Activated CD4-positive, alpha-beta memory T cell treated with anti-CD3 and anti-CD28 coated beads, Interleukin-2, amount 10 ng/mL, durations not matched to agents 7 days and 5 days (primary cell): ENCODE data around the gene ZDHHC14. TPM values are rescaled to one million over a fixed set of nuclear protein-coding genes. Genes with fewer than 3 reads are reported as not detected.
"Not testable (repeated sequence)": the region's sequence is repeated elsewhere in the genome, so short reads cannot be mapped to it uniquely, and the experiment has no call there.

Source experiments
- CTCF ChIA-PET: fragments of 350-600 bp; sonication (Branson Sonifier 250); formaldehyde crosslinking; loops from one replicate; lab custom pipeline; 2021; ENCODE audit warnings: antibody characterized with exemption, inconsistent platforms; lab: Charles Lee
- POLR2A ChIA-PET: fragments of 350-600 bp; sonication (Branson Sonifier 250); formaldehyde crosslinking; loops from one replicate; lab custom pipeline; 2021; ENCODE audit warnings: antibody characterized with exemption; lab: Charles Lee
- DNase-seq: peaks from one replicate; pipeline ENCODE4 v3.0.0-alpha.2; 2020
- H3K27ac Mint-ChIP-seq: one replicate; pipeline ENCODE4 v1.8.0; 2021; ENCODE audit warnings: mild to moderate bottlenecking, mixed read lengths
- H3K27me3 Mint-ChIP-seq: one replicate; pipeline ENCODE4 v1.8.0; 2021; ENCODE audit warnings: mixed read lengths
- H3K36me3 Mint-ChIP-seq: one replicate; pipeline ENCODE4 v1.8.0; 2021; ENCODE audit warnings: low read depth, mixed read lengths
- H3K4me1 Mint-ChIP-seq: one replicate; pipeline ENCODE4 v1.8.0; 2021; ENCODE audit warnings: mixed read lengths
- H3K4me3 Mint-ChIP-seq: one replicate; pipeline ENCODE4 v1.8.0; 2021; ENCODE audit warnings: mild to moderate bottlenecking, mixed read lengths
- H3K9me3 Mint-ChIP-seq: one replicate; pipeline ENCODE4 v1.8.0; 2021; ENCODE audit warnings: mixed read lengths
- total RNA-seq, 2 experiments: library from RNA; stranded (reverse); gene quantifications; one replicate each; pipeline ENCODE4 v1.2.3, GENCODE V29; 2021

The ZDHHC14 gene
- total RNA-seq, 2 experiments from 2014 or later, result 8.1 to 8.7 TPM

GRCh38 chr6:157587127-157587926 lies 206.3 kb downstream of the ZDHHC14 start:
- H3K9me3 Mint-ChIP-seq, result peaks cover 33% of the 10 kb centered on the region
- no peaks in the 10 kb centered on the region for H3K4me1 Mint-ChIP-seq
- no peak overlapping the region for H3K4me3 Mint-ChIP-seq
- CTCF ChIA-PET, result no interaction called here
- peaks cover 23% of the 10 kb centered on the region for H3K36me3 Mint-ChIP-seq
- H3K27me3 Mint-ChIP-seq, result peaks cover 3% of the 10 kb centered on the region
- no peak for DNase-seq
- POLR2A ChIA-PET, result no interaction called here
- no peak overlapping the region for H3K27ac Mint-ChIP-seq

- H3K4me3 Mint-ChIP-seq, CTCF ChIA-PET, H3K27ac Mint-ChIP-seq, POLR2A ChIA-PET, H3K4me1 Mint-ChIP-seq, H3K27me3 Mint-ChIP-seq, DNase-seq: not testable (repeated sequence)
- peaks cover 13% of the 10 kb centered on the region for H3K36me3 Mint-ChIP-seq
- peaks cover 21% of the 10 kb centered on the region for H3K9me3 Mint-ChIP-seq
Observed at GRCh38 chr6:157590654-157591053, 209.7 kb downstream of the ZDHHC14 start.

- POLR2A ChIA-PET, result no interaction called here
- H3K36me3 Mint-ChIP-seq, result peaks cover 13% of the 10 kb centered on the region
- no peak overlapping the region for H3K4me3 Mint-ChIP-seq
- CTCF ChIA-PET, result no interaction called here
- no peaks in the 10 kb centered on the region for H3K27me3 Mint-ChIP-seq
- peaks cover 21% of the 10 kb centered on the region for H3K9me3 Mint-ChIP-seq
- no peak overlapping the region for H3K27ac Mint-ChIP-seq
- no peak for DNase-seq
- H3K4me1 Mint-ChIP-seq, result peaks cover 2% of the 10 kb centered on the region
Observed at GRCh38 chr6:157592541-157592940, 211.6 kb downstream of the ZDHHC14 start.

DNA sequence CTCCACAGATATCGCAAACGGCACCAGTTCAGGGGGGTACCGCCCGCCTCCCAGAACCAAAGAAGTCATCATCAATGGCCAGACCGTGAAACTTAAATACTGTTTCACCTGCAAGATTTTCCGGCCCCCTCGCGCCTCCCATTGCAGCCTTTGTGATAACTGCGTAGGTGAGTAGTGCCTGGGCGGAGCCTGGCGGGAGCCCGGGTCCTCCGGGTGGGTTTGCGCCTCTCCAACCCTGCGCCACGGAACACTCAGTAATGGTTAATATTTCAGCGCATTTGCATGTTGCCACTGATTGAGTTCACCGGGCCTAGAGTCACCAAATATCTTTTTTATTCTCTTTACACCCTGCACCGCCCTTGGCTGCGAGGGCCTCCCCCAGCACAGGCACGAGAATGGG lies 212.0 kb downstream of the ZDHHC14 start:
- no peak for DNase-seq
- Mint-ChIP-seq H3K4me1 (peaks cover 3% of the 10 kb centered on the region), H3K36me3 (peaks cover 13% of the 10 kb centered on the region), H3K27me3 (no peaks in the 10 kb centered on the region), H3K27ac (no peak overlapping the region), H3K9me3 (peaks cover 21% of the 10 kb centered on the region), H3K4me3 (no peak overlapping the region)
- CTCF ChIA-PET, result no interaction called here
- POLR2A ChIA-PET, result no interaction called here

- Mint-ChIP-seq H3K9me3 (peaks cover 19% of the 10 kb centered on the region), H3K4me3 (no peak overlapping the region), H3K36me3 (peaks cover 13% of the 10 kb centered on the region), H3K4me1 (peaks cover 3% of the 10 kb centered on the region), H3K27ac (no peak overlapping the region), H3K27me3 (no peaks in the 10 kb centered on the region)
- ChIA-PET POLR2A (no interaction called here), CTCF (no interaction called here)
- DNase-seq, result no peak
Observed at GRCh38 chr6:157593596-157593995, 212.6 kb downstream of the ZDHHC14 start.

- CTCF ChIA-PET, result no interaction called here
- POLR2A ChIA-PET, result no interaction called here
- DNase-seq, result no peak
- Mint-ChIP-seq H3K36me3 (peaks cover 13% of the 10 kb centered on the region), H3K27me3 (no peaks in the 10 kb centered on the region), H3K4me1 (peaks cover 3% of the 10 kb centered on the region), H3K27ac (no peak overlapping the region), H3K9me3 (peaks cover 14% of the 10 kb centered on the region), H3K4me3 (no peak overlapping the region)
Observed at GRCh38 chr6:157594292-157594691, 213.3 kb downstream of the ZDHHC14 start.

GRCh38 chr6:157595768-157596167 lies 214.8 kb downstream of the ZDHHC14 start:
- POLR2A ChIA-PET, result no interaction called here
- H3K4me3 Mint-ChIP-seq, result no peak overlapping the region
- H3K27me3 Mint-ChIP-seq, result no peaks in the 10 kb centered on the region
- peaks cover 7% of the 10 kb centered on the region for H3K36me3 Mint-ChIP-seq
- H3K4me1 Mint-ChIP-seq, result peaks cover 3% of the 10 kb centered on the region
- CTCF ChIA-PET, result interaction anchor here (0.6 to 1.7 kb wide), 2 partner anchors 9 to 26 kb away, joined by 3 to 4 read pairs; no protein-coding TSS in a partner anchor
- peaks cover 4% of the 10 kb centered on the region for H3K9me3 Mint-ChIP-seq
- DNase-seq, result no peak
- H3K27ac Mint-ChIP-seq, result no peak overlapping the region

DNA sequence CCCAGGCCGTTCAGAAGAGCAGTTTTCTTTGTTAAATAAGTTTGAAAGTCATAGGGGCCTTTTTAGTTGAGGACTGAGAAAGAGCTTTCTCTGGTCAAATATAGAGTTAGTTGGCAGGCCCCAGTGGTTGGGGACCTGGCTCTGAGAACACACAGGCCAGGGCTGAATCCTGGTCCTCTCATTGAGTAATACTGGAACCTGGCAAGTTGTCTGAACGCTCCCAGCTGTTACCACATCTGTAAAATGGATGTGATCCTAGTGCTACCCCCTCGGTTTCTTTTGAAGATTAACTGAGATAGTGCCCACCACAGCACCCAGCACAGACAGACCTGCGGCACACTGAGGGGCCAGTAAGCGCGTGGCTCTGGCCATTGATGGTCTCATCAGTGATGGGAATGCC lies 215.5 kb downstream of the ZDHHC14 start:
- DNase-seq, result no peak
- Mint-ChIP-seq H3K4me3 (no peak overlapping the region), H3K27me3 (no peaks in the 10 kb centered on the region), H3K36me3 (peaks cover 2% of the 10 kb centered on the region), H3K9me3 (peaks cover 2% of the 10 kb centered on the region), H3K4me1 (peaks cover 3% of the 10 kb centered on the region), H3K27ac (no peak overlapping the region)
- CTCF ChIA-PET, result interaction anchor here (0.6 to 2.4 kb wide), 6 partner anchors 8 to 282 kb away, joined by 3 to 8 read pairs (median 3); no protein-coding TSS in a partner anchor
- POLR2A ChIA-PET, result interaction anchor here (0.9 kb wide), 1 partner anchor 216 kb away, joined by 4 read pairs; no protein-coding TSS in a partner anchor

- no peaks in the 10 kb centered on the region for H3K9me3 Mint-ChIP-seq
- peaks cover 3% of the 10 kb centered on the region for H3K4me1 Mint-ChIP-seq
- H3K27ac Mint-ChIP-seq, result no peak overlapping the region
- H3K4me3 Mint-ChIP-seq, result no peak overlapping the region
- ChIA-PET CTCF (interaction anchor here (0.6 to 2.4 kb wide), 6 partner anchors 9 to 282 kb away, joined by 3 to 8 read pairs (median 3); no protein-coding TSS in a partner anchor), POLR2A (interaction anchor here (0.9 kb wide), 1 partner anchor 217 kb away, joined by 4 read pairs; no protein-coding TSS in a partner anchor)
- H3K36me3 Mint-ChIP-seq, result no peaks in the 10 kb centered on the region
- H3K27me3 Mint-ChIP-seq, result no peaks in the 10 kb centered on the region
- no peak for DNase-seq
Observed at GRCh38 chr6:157596886-157597285, 215.9 kb downstream of the ZDHHC14 start.

GRCh38 chr6:157597461-157598312 lies 216.7 kb downstream of the ZDHHC14 start:
- CTCF ChIA-PET, result interaction anchor here (0.6 to 2.4 kb wide), 5 partner anchors 9 to 283 kb away, joined by 3 to 8 read pairs (median 3); no protein-coding TSS in a partner anchor
- peak; percentile 56 for DNase-seq
- Mint-ChIP-seq H3K36me3 (no peaks in the 10 kb centered on the region), H3K9me3 (no peaks in the 10 kb centered on the region), H3K27ac (no peak overlapping the region), H3K4me1 (peaks cover 3% of the 10 kb centered on the region), H3K27me3 (no peaks in the 10 kb centered on the region), H3K4me3 (no peak overlapping the region)
- POLR2A ChIA-PET, result no interaction called here

DNA sequence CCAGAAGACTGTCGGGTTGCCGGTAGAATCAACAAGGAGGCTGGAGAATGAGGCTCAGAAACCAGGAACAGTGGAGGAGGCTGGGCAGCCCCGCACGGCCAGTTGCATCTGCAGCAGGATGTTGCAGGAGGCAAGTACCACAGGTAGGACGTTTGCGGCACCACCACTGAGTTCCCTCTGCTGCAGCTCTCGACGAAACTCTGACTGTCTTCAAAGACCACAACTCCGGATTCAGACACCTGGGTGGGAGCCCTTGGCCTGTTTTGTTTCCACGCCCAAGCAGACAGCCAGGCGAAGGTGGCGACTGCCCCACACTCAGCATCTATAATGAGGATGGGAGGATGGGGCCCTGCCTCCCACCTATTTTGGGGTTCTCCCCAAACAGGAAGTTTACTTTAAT lies 218.2 kb downstream of the ZDHHC14 start:
- H3K4me1 Mint-ChIP-seq, result peaks cover 3% of the 10 kb centered on the region
- H3K27me3 Mint-ChIP-seq, result no peaks in the 10 kb centered on the region
- no peak overlapping the region for H3K27ac Mint-ChIP-seq
- DNase-seq, result no peak
- ChIA-PET POLR2A (no interaction called here), CTCF (no interaction called here)
- no peak overlapping the region for H3K4me3 Mint-ChIP-seq
- H3K36me3 Mint-ChIP-seq, result no peaks in the 10 kb centered on the region
- H3K9me3 Mint-ChIP-seq, result no peaks in the 10 kb centered on the region

- no peaks in the 10 kb centered on the region for H3K9me3 Mint-ChIP-seq
- no peaks in the 10 kb centered on the region for H3K36me3 Mint-ChIP-seq
- ChIA-PET POLR2A (no interaction called here), CTCF (no interaction called here)
- DNase-seq, result no peak
- no peak overlapping the region for H3K4me3 Mint-ChIP-seq
- peaks cover 3% of the 10 kb centered on the region for H3K4me1 Mint-ChIP-seq
- H3K27ac Mint-ChIP-seq, result no peak overlapping the region
- no peaks in the 10 kb centered on the region for H3K27me3 Mint-ChIP-seq
Observed at GRCh38 chr6:157600807-157601206, 219.8 kb downstream of the ZDHHC14 start.
